ENCODE data around the gene SPATA16.
"Not testable (repeated sequence)": the region's sequence is repeated elsewhere in the genome, so short reads cannot be mapped to it uniquely, and the experiment has no call there.

SPATA16 gene

GRCh38 chr3:173021547-173022185 lies 119.4 kb downstream of the SPATA16 start:
- H3K9me2 ChIP-seq (replicated peaks; ENCODE audit: control insufficient read depth, low read length): no peaks in the 10 kb centered on the region
- no peaks in the 10 kb centered on the region for H3K79me2 ChIP-seq (ENCODE audit: control insufficient read depth, low read length)
- H3K27ac ChIP-seq (ENCODE audit: low read depth, low read length): no peak overlapping the region
- H3K4me3 ChIP-seq (ENCODE audit: low read length): no peak overlapping the region
- H3K9me3 ChIP-seq (ENCODE audit: control insufficient read depth, insufficient read depth, low read length): no peaks in the 10 kb centered on the region
- H3K27me3 ChIP-seq (ENCODE audit: control insufficient read depth, low read length): no peaks in the 10 kb centered on the region
- H3F3A ChIP-seq (ENCODE audit: control insufficient read depth, insufficient read depth): no peaks in the 10 kb centered on the region
- H3K4me2 ChIP-seq (ENCODE audit: low read length): no peak overlapping the region
- TF ChIP-seq CTCF (IDR thresholded peaks at IDR 0.05; ENCODE audit: low read depth, low read length, poor library complexity, severe bottlenecking) (no peak), EZH2phosphoT487 (IDR thresholded peaks at IDR 0.05; ENCODE audit: borderline replicate concordance, low read length) (no peak)
- no peaks in the 10 kb centered on the region for H3K4me1 ChIP-seq (ENCODE audit: control insufficient read depth, low read length)
- H3K36me3 ChIP-seq (ENCODE audit: control insufficient read depth, low read length): no peaks in the 10 kb centered on the region
- H4K20me1 ChIP-seq (ENCODE audit: control insufficient read depth, insufficient read depth, low read depth, low read length): no peaks in the 10 kb centered on the region

GRCh38 chr3:173020128-173020527 lies 120.9 kb downstream of the SPATA16 start:
- H3F3A ChIP-seq (ENCODE audit: control insufficient read depth, insufficient read depth); H4K20me1 ChIP-seq (ENCODE audit: control insufficient read depth, insufficient read depth, low read depth, low read length); H3K36me3 ChIP-seq (ENCODE audit: control insufficient read depth, low read length); H3K9me2 ChIP-seq (replicated peaks; ENCODE audit: control insufficient read depth, low read length); H3K4me2 ChIP-seq (ENCODE audit: low read length); H3K79me2 ChIP-seq (ENCODE audit: control insufficient read depth, low read length); H3K27ac ChIP-seq (ENCODE audit: low read depth, low read length); H3K4me3 ChIP-seq (ENCODE audit: low read length); H3K4me1 ChIP-seq (ENCODE audit: control insufficient read depth, low read length); H3K27me3 ChIP-seq (ENCODE audit: control insufficient read depth, low read length); H3K9me3 ChIP-seq (ENCODE audit: control insufficient read depth, insufficient read depth, low read length): not testable (repeated sequence)

- no peak for TF ChIP-seq CTCF (IDR thresholded peaks at IDR 0.05; ENCODE audit: low read depth, low read length, poor library complexity, severe bottlenecking)
- no peak for TF ChIP-seq EZH2phosphoT487 (IDR thresholded peaks at IDR 0.05; ENCODE audit: borderline replicate concordance, low read length)
- Histone ChIP-seq H3K4me1 (ENCODE audit: control insufficient read depth, low read length) (no peaks in the 10 kb centered on the region), H3K79me2 (ENCODE audit: control insufficient read depth, low read length) (no peaks in the 10 kb centered on the region), H3K9me3 (ENCODE audit: control insufficient read depth, insufficient read depth, low read length) (no peaks in the 10 kb centered on the region), H3F3A (ENCODE audit: control insufficient read depth, insufficient read depth) (no peaks in the 10 kb centered on the region), H3K36me3 (ENCODE audit: control insufficient read depth, low read length) (no peaks in the 10 kb centered on the region), H3K4me3 (ENCODE audit: low read length) (no peak overlapping the region), H4K20me1 (ENCODE audit: control insufficient read depth, insufficient read depth, low read depth, low read length) (no peaks in the 10 kb centered on the region), H3K4me2 (ENCODE audit: low read length) (no peak overlapping the region), H3K27ac (ENCODE audit: low read depth, low read length) (no peak overlapping the region), H3K9me2 (replicated peaks; ENCODE audit: control insufficient read depth, low read length) (no peaks in the 10 kb centered on the region), H3K27me3 (ENCODE audit: control insufficient read depth, low read length) (no peaks in the 10 kb centered on the region)
Measured at GRCh38 chr3:173019378-173019777, 121.7 kb downstream of the SPATA16 start.

- Histone ChIP-seq H3K36me3 (ENCODE audit: control insufficient read depth, low read length) (no peaks in the 10 kb centered on the region), H3K27me3 (ENCODE audit: control insufficient read depth, low read length) (no peaks in the 10 kb centered on the region), H3K4me3 (ENCODE audit: low read length) (no peak overlapping the region), H4K20me1 (ENCODE audit: control insufficient read depth, insufficient read depth, low read depth, low read length) (no peaks in the 10 kb centered on the region), H3F3A (ENCODE audit: control insufficient read depth, insufficient read depth) (no peaks in the 10 kb centered on the region), H3K27ac (ENCODE audit: low read depth, low read length) (no peak overlapping the region), H3K9me3 (ENCODE audit: control insufficient read depth, insufficient read depth, low read length) (no peaks in the 10 kb centered on the region), H3K9me2 (replicated peaks; ENCODE audit: control insufficient read depth, low read length) (no peaks in the 10 kb centered on the region), H3K4me2 (ENCODE audit: low read length) (no peak overlapping the region), H3K4me1 (ENCODE audit: control insufficient read depth, low read length) (no peaks in the 10 kb centered on the region), H3K79me2 (ENCODE audit: control insufficient read depth, low read length) (no peaks in the 10 kb centered on the region)
- no peak for TF ChIP-seq CTCF (IDR thresholded peaks at IDR 0.05; ENCODE audit: low read depth, low read length, poor library complexity, severe bottlenecking)
Measured at GRCh38 chr3:173018758-173019157, 122.3 kb downstream of the SPATA16 start.

Data from DOHH2 (cell line).